ENCODE results near the gene KANSL1L.

The KANSL1L gene

DNA sequence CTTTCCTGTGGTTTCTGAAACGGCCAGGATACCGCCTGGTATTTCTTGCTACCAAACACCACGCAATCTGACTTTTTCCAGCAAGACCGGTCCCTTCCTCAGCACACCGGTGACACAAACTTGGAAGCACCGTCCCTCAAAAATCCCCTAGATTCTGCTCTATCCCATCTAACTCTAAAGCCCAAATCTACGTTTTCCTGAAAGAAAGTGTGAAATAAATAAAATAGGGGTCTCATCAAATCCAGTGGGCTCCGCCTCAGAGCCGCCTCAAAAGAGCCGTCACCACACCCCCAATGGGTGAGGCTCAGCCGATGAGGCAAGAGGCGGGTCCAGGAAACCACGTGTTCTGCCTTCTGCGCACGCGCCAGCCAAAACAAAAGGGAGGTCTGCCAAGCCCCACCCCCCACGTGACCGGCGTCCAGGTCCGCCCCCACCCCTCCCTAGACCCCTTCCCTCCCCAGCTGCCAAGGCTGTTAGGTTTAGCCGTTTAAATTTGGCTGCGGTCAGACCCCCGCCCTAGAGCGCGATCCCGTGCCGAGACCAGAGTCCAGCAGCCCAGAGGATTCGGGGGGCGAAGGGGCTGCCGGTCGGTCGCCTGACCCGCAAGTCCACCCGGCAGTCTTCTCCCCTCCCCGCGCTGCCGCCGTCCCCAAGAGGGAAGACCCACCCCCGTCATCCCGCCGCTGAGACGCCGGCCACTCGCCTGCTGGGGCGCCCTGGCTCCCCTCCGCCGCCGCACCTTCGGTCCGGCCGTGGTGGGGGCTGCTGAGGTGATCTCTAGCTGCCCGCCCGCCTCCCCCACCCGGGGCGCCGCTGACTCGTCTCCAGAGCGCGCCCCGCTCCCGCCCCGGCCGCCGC lies 534 bp downstream of the KANSL1L start:
- peak; percentile 97 for DNase-seq
- Histone ChIP-seq H3K4me3 (ENCODE audit: low read depth, low read length) (peak overlapping the region; percentile 71), H3K9me3 (no peaks in the 10 kb centered on the region), H3K4me1 (no peaks in the 10 kb centered on the region; the same call in 1 of the 2 replicates), H3K27me3 (no peaks in the 10 kb centered on the region), H3K36me3 (no peaks in the 10 kb centered on the region)
- TF ChIP-seq, protein P1, sequence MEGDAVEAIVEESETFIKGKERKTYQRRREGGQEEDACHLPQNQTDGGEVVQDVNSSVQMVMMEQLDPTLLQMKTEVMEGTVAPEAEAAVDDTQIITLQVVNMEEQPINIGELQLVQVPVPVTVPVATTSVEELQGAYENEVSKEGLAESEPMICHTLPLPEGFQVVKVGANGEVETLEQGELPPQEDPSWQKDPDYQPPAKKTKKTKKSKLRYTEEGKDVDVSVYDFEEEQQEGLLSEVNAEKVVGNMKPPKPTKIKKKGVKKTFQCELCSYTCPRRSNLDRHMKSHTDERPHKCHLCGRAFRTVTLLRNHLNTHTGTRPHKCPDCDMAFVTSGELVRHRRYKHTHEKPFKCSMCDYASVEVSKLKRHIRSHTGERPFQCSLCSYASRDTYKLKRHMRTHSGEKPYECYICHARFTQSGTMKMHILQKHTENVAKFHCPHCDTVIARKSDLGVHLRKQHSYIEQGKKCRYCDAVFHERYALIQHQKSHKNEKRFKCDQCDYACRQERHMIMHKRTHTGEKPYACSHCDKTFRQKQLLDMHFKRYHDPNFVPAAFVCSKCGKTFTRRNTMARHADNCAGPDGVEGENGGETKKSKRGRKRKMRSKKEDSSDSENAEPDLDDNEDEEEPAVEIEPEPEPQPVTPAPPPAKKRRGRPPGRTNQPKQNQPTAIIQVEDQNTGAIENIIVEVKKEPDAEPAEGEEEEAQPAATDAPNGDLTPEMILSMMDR (IDR thresholded peaks at IDR 0.05; ENCODE audit: low read depth, low read length) = no peak

GRCh38 chr2:210170196-210170445 lies 1.1 kb downstream of the KANSL1L start:
- Histone ChIP-seq H3K4me1 (no peaks in the 10 kb centered on the region; the same call in 1 of the 2 replicates), H3K36me3 (no peaks in the 10 kb centered on the region), H3K4me3 (ENCODE audit: low read depth, low read length) (peak overlapping the region; percentile 71), H3K9me3 (no peaks in the 10 kb centered on the region), H3K27me3 (no peaks in the 10 kb centered on the region)
- TF ChIP-seq, protein P1 (IDR thresholded peaks at IDR 0.05; ENCODE audit: low read depth, low read length) = no peak
- DNase-seq = no peak

DNA sequence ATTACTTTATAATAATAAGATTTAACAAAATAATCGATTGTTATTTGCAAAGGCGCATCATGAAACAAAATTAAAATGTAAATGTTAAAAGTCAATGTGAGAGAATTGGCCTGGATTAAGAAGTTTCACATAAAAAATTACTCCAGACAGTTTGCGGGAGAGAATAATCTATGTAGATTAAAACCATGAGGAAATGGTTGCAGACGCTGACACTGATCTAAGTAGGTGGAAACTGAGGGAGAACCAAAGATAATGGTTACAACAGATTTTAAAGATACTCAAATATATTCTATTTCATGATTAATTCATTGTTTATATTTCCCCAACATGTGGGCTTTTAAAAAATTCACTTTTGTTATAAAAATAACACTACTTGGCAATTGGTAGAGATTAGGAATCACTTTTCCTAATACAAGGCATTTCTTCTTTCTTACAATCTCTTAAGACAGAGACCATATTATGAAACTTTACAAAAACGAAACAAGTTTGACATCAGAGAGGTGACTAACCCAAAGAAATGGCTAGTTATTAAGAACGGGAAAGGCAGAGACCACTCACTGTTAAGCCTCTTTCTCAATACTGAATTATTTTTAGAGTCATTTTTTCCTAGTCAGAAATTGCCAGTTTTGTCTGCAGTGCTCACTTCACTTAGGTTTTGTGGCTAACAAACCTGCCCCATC lies 1.6 kb downstream of the KANSL1L start:
- H3K36me3 ChIP-seq = no peaks in the 10 kb centered on the region
- no peaks in the 10 kb centered on the region for H3K9me3 ChIP-seq
- no peak for DNase-seq
- H3K4me1 ChIP-seq = no peaks in the 10 kb centered on the region; the same call in 1 of the 2 replicates
- TF ChIP-seq, protein P1 (IDR thresholded peaks at IDR 0.05; ENCODE audit: low read depth, low read length) = no peak
- no peaks in the 10 kb centered on the region for H3K27me3 ChIP-seq
- peak overlapping the region; percentile 71 for H3K4me3 ChIP-seq (ENCODE audit: low read depth, low read length)

DNA sequence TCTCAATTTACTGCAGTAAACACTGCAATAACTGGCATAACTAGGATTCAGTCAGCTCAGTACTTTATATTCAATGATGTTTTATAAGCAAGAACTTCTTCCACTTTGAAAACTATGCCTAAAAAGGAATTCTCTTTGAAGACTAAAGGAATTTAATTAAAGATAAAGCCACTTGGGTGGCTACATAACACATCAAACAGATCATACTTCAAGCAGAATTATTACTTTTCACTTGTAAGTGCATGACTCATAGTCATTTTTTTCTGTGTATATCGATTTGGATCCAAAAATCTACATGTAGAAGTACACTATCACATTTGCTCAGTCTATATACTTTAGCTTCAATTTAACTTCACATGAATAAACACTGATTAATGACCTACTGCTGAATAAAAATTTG lies 4.0 kb downstream of the KANSL1L start:
- TF ChIP-seq, protein P1 (IDR thresholded peaks at IDR 0.05; ENCODE audit: low read depth, low read length) = no peak
- Histone ChIP-seq H3K27me3 (no peaks in the 10 kb centered on the region), H3K4me3 (ENCODE audit: low read depth, low read length) (no peak overlapping the region), H3K36me3 (no peaks in the 10 kb centered on the region), H3K4me1 (no peaks in the 10 kb centered on the region; the same call in none of the 2 replicates), H3K9me3 (no peaks in the 10 kb centered on the region)
- no peak for DNase-seq

- no peak overlapping the region for H3K4me3 ChIP-seq (ENCODE audit: low read depth, low read length)
These were observed 8.6 kb downstream of the KANSL1L start for GRCh38 chr2:210162466-210163124.

More at GRCh38 chr2:210162466-210163124, 8.6 kb downstream of the KANSL1L start:
- Histone ChIP-seq H3K9me3 (no peaks in the 10 kb centered on the region), H3K4me1 (peaks cover 4% of the 10 kb centered on the region), H3K36me3 (no peaks in the 10 kb centered on the region), H3K27me3 (no peaks in the 10 kb centered on the region)
- DNase-seq = no peak
- TF ChIP-seq, protein P1 (IDR thresholded peaks at IDR 0.05; ENCODE audit: low read depth, low read length) = no peak
